HG03025 (cell line): ENCODE measurements around the gene NBAS.
"Not testable (repeated sequence)": the region's sequence is repeated elsewhere in the genome, so short reads cannot be mapped to it uniquely, and the experiment has no call there.

ENCODE experiments used
- ATAC-seq: cut with Tn5 transposase; IDR thresholded peaks from one replicate; pipeline ENCODE4 v1.9.1; 2021; ENCODE audit warnings: mild to moderate bottlenecking, moderate library complexity; ENCODE audit not compliant: unreplicated experiment, low FRiP score

The NBAS gene

GRCh38 chr2:15538792-15539191 lies 22.3 kb downstream of the NBAS start:
- no peak for ATAC-seq

DNA sequence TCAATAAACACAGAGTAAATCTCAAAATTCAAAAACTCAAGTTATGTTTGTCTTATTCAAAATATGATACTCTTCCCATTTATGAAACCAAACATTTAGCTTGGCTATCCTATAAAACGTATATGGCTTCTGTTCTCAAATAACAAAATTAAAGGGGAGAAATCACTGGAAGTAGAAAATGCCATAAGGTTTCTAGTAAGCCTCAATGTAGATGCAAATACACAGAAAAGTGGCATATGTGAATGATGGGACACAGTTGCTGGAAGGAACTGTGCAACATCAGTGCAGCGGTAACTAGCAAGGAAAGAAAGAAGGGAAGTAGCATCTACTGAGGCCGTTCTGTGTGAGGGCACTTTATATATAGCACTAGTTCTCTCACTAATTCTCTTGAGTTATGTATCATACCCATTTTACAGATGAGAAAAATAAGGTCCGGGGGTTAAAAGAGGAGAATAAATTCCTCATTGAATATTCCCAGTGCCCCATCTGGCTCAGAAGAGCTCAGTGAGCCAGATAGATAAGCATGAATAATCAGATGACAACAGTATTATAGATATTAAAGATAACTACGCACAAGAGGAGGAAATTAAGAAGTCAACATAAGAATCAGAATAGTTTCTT lies 27.2 kb downstream of the NBAS start:
- ATAC-seq, result no peak

- no peak for ATAC-seq
Measured at GRCh38 chr2:15532996-15533395, 28.1 kb downstream of the NBAS start.

DNA sequence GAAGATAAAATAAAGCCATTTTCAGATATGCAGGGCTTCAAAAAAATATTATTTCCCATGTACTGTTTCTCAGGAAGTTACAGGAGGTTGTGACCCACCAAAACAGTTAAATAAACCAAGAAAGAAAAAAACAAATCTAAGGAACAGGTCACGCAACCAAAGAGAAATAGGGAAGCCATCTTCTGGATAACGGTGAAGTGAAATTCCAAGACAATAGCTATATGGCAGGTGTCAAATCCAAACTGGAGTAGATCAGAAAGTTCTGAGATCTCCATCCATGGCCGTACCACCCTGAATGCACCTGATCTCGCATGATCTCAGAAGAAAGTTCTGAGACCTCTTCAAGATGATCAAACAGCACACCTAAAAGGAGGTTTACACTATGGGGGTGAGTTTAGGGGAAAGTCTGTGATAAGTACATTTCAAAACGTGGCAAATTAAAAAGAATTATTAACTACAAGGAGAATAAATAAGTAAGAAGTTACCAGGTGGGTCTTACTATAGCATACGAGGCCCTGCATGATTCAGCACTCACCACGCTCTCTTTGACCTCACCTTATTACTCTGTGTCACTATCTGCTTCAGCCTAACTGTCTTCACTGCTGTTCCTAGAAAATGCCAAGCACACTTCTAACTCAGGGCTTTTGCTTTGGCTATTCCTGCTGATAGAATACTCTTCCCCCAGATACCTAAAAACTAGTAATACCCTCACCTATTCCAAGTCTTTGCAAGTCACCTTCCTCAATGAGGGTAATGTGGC lies 29.9 kb downstream of the NBAS start:
- no peak for ATAC-seq

GRCh38 chr2:15527074-15527739 lies 33.9 kb downstream of the NBAS start:
- no peak for ATAC-seq

DNA sequence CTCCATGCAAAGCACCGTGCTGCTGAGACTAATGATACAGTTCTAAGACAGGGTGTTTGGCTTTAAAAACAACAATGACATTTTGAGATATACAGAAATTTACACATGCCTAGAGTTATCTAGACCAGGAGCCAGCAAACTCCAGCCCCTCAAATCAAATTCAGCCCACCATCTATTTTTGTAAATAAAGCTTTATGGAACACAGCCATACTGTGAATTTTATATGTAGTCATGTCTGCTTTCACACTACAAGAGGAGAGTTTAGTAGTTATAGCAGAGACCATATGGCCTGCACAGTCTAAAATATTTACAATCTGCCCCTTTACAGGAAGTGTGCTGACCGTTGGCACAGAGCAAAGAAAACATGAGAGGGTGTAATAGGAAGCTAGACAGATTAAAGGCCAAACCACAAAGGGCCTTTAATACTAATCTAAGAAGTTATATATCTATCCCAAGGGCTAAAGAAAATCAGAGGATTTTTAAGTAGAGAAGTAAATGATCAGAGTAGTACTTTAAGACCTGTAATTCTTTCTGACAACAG lies 39.4 kb downstream of the NBAS start:
- no peak for ATAC-seq

GRCh38 chr2:15520346-15520745 lies 40.8 kb downstream of the NBAS start:
- no peak for ATAC-seq

DNA sequence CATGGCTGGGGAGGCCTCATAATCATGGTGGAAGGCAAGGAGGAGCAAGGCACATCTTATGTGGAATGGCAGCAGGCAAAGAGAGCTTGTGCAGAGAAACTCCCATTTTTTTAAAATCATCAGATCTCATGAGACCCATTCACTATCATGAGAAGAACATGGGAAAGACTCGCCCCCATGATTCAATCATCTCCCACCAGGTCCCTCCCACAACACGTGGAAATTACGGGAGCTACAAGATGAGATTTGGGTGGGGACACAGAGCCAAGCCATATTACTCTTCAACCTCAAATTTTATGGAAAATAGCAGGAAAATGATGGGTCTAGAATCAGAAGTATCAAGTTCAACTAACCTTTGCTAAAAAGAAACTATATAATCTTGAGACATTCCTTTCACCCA lies 42.4 kb downstream of the NBAS start:
- ATAC-seq, result not testable (repeated sequence)

DNA sequence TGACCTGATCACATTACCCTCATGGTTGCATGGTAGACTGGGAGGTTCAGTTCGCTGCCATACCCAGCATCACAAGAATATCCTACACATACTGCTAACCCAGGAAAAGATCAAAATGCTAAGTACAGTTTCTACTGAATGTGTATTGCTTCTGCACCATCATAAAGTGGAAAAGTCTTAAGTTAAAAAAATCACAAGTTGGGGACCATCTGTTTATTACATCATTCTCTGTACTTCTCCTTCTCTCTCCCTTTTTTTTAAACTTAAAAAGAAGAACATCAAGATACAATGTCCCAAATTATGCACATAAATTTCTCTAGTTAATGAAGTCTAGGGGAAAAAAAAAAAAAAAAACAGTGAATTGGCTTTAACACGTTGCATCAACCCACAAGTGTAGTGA lies 43.3 kb downstream of the NBAS start:
- no peak for ATAC-seq

DNA sequence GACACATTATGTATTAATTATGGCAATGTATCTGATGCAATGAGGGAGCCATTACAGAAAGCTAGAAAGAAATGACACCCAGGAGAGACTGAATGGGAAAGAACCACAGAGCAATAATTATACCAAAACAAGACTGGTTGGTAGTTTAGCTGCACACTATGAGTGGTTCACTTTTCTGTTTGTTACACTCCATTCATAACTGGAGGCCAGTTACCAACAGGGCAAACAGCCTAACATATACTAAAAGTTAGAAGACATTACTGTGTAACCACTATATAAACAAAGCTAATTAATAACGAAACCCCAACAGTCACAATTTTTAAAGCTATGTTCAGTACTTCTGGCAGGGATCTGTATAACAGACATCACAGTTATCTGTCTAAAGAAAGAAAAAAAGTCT lies 49.4 kb downstream of the NBAS start:
- no peak for ATAC-seq

DNA sequence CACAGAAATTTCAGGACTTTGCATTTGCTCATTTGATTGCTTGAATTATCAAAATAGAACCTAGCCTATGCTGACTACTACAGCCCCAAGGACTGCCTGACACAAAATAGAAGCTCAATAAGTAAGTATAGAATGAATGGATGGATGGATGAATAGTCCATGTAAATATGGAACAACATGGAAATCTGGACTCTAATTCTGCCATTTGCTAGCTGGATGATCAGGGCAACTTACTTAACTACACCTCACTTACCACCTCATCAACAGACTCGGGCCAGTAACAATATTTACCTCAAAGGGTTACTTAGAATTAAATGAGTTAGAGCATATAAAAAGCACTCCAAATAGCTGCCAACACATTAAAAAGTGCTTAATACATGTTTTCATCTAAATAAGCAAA lies 50.6 kb downstream of the NBAS start:
- ATAC-seq, result no peak

DNA sequence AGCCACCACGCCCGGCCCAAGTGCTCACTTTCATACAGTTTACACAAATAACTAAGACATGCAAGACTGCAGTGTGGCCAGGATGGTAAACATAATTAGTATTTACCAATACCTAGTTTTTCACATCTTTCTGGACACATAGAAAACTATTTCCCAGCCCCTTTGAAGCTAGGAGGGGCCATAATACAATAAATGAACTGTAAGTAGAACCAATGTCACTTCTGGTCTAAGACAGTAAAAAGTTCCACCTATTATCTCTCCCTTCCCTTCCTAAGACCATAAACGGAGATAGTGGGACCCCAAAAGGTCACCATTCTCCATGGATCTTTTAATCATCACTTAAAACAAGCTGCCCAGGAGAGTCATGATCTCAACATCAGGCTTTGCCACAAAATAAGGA lies 51.0 kb downstream of the NBAS start:
- no peak for ATAC-seq

- no peak for ATAC-seq
Measured at GRCh38 chr2:15507697-15508096, 53.4 kb downstream of the NBAS start.

DNA sequence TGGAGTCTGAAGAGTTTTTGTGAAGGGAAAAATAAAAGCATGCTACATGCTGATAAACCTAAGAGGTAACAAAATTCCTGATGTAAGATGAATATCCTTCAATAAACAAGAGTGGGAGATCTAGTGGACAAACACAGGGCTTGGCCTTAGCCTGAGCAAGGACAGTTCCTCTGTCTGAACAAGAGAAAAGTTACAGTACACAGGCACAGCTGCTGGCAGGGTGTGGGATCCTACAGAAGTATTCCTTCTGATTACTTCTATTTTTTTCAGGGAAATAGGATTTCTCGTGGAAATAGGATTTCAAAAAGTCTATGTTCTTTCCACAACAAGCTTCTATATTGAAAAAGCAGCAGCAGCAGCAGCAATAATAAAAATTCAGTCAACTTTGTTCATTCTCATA lies 54.1 kb downstream of the NBAS start:
- no peak for ATAC-seq

GRCh38 chr2:15506229-15506819 lies 54.8 kb downstream of the NBAS start:
- no peak for ATAC-seq

GRCh38 chr2:15504882-15505663 lies 56.1 kb downstream of the NBAS start:
- no peak for ATAC-seq

DNA sequence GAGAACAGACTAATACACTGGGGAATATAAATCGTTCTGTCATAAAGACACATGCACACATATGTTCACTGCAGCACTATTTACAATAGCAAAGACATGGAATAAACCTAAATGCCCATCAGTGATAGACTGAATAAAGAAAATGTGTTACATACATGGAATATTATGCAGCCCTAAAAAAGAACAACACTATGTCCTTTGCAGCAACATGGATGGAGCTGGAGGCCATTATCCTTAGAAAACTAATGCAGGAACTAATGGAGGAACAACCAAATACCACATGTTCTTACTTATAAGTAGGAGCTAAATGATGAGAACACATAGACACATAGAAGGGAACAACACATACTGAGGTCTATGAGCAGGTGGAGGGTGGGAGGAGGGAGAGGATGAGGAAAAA lies 61.9 kb downstream of the NBAS start:
- ATAC-seq, result not testable (repeated sequence)

- no peak for ATAC-seq
Measured at GRCh38 chr2:15498554-15498953, 62.6 kb downstream of the NBAS start.

GRCh38 chr2:15494877-15495276 lies 66.3 kb downstream of the NBAS start:
- ATAC-seq, result no peak

DNA sequence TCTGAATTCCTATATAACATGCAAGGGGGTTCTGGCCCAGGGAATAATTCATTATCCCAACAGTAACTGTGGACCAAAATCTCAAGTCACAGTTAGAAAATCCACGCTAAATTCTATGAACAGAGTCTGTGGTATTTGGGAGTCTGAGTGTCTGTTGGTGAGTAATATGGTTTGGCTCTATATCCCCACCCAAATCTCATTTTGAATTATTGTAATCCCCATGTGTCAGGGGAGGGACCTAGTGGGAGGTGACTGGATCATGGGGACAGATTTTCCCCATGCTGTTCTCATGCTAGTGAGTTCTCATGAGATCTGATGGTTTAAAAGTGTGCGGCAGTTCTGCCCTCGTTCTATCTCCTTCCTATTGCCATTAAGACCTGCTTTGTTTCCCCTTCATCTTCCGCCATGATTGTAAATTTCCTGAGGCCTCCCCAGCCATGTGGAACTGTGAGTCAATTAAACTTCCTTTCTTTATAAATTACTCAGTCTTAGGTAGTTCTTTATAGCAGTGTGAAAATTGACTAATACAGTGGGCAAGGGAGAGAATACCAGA lies 68.3 kb downstream of the NBAS start:
- no peak for ATAC-seq
